ENCODE measurements around the gene PTPRN2. TPM values are rescaled to one million over a fixed set of nuclear protein-coding genes. Genes with fewer than 3 reads are reported as not detected.
"Not testable (repeated sequence)": the region's sequence is repeated elsewhere in the genome, so short reads cannot be mapped to it uniquely, and the experiment has no call there.

The PTPRN2 gene
- total and polyA plus RNA-seq, 8 donors: 12.2 to 49.2 (median 31.8) TPM

DNA sequence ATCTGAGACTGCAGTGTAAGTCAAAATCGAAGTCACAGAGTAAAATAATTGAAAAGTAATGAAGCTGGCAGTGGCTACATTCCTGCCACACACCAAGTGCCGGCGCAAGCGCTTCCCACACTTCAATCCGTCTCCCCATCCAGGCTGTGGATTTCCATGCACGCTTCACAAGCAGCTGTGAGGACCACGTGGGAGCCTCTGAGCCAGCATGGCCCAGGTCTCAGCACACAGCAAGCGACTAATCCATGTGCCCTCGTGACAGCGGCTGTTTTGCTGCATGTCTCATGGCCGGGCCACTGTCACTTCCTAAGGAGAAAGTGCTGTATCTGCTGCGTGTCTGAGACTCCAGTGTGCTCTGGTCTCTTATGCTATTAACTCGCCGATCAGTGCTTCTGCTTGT, 683.9 kb downstream of the PTPRN2 start:
- H3K36me3 ChIP-seq: no peaks in the 10 kb centered on the region
- FAIRE-seq: no peak
- intact Hi-C loops (cut with DNase I): no loop called here
- H3K27ac ChIP-seq: no peak overlapping the region
- no peak for DNase-seq
- no peak overlapping the region for H3K4me3 ChIP-seq
- no peaks in the 10 kb centered on the region for H3K4me1 ChIP-seq
- no peaks in the 10 kb centered on the region for H3K27me3 ChIP-seq
- no peaks in the 10 kb centered on the region for H3K9me3 ChIP-seq
- no peak for ATAC-seq
- TF ChIP-seq, protein P1, sequence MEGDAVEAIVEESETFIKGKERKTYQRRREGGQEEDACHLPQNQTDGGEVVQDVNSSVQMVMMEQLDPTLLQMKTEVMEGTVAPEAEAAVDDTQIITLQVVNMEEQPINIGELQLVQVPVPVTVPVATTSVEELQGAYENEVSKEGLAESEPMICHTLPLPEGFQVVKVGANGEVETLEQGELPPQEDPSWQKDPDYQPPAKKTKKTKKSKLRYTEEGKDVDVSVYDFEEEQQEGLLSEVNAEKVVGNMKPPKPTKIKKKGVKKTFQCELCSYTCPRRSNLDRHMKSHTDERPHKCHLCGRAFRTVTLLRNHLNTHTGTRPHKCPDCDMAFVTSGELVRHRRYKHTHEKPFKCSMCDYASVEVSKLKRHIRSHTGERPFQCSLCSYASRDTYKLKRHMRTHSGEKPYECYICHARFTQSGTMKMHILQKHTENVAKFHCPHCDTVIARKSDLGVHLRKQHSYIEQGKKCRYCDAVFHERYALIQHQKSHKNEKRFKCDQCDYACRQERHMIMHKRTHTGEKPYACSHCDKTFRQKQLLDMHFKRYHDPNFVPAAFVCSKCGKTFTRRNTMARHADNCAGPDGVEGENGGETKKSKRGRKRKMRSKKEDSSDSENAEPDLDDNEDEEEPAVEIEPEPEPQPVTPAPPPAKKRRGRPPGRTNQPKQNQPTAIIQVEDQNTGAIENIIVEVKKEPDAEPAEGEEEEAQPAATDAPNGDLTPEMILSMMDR (IDR thresholded peaks at IDR 0.05): no peak
- WGBS, 2 donors: 64 to 70% methylated on average over 14 of the region's 14 CpGs

DNA sequence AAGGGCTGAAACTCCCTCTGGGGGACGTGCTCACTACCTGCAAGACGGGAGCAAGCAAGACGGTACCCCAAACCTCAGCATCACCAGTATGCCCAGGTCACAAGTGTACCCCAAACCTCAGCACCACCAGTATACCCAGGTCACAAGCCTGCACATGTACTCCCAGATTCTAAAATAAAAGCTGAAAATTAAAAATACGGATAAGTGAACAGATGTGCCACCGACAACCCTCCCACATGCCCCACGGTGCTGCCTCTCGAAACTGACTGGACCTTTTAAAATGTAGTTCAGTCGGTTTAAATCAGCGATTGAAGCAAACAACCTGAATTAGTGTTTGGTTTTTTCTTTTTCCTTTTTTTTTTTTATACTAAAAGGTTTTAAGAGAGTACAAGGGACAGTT, 684.3 kb downstream of the PTPRN2 start:
- DNase-seq: no peak
- Histone ChIP-seq H3K27ac (no peak overlapping the region), H3K27me3 (no peaks in the 10 kb centered on the region), H3K9me3 (no peaks in the 10 kb centered on the region), H3K36me3 (no peaks in the 10 kb centered on the region), H3K4me1 (no peaks in the 10 kb centered on the region), H3K4me3 (no peak overlapping the region)
- no peak for ATAC-seq
- intact Hi-C loops (cut with DNase I): no loop called here
- TF ChIP-seq, protein P1 (IDR thresholded peaks at IDR 0.05): no peak
- WGBS, 2 donors: 84 to 86% methylated on average over 9 of the region's 9 CpGs
- no peak for FAIRE-seq

DNA sequence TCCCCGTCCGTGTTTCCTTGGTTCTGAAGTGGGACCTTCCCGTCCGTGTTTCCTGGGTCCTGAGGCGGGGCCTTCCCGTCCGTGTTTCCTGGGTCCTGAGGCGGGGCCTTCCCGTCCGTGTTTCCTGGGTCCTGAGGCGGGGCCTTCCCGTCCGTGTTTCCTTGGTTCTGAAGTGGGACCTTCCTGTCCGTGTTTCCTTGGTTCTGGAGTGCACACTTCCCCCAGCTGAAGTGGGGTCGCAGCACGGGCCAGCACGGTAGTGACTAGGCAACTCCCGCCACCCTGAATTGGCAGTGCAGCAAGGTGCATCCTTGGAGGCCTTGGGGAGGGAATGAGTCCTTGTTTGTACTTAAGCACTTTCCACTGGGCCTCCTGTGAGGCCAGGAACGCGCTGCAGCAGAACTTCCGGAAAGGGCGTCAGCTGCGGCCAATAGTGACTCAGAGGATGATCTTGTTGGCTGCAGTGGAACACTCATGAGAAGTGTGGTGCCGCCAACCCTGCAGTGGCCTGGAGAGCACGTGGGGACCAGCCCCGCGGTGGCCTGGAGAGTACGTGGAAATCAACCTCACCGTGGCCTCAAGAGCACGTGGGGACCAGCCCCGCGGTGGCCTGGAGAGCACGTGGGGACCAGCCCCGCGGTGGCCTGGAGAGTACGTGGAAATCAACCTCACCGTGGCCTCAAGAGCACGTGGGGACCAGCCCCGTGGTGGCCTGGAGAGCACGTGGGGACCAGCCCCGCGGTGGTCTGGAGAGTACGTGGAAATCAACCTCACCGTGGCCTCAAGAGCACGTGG, 685.6 kb downstream of the PTPRN2 start:
- FAIRE-seq; ATAC-seq; intact Hi-C loops (cut with DNase I): not testable (repeated sequence)

DNA sequence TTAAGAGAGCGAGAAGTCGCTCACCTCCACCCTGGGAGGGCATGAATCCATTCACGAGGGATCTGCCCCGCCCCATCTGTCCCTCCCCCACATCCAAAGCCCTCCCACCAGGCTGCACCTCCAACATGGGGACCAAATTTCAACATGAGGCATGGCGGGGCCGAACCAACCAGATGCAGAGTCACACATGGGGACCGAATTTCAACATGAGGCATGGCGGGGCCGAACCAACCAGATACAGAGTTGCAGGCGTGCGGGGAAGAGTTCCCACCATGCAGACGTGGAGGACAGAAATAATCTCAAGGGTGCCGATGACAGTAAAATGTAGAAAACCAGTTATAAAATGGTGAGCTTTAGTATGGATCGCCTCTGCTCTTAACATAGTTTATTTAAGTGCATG, 686.5 kb downstream of the PTPRN2 start:
- H3K36me3 ChIP-seq: no peaks in the 10 kb centered on the region
- H3K4me3 ChIP-seq: no peak overlapping the region
- H3K9me3 ChIP-seq: no peaks in the 10 kb centered on the region
- TF ChIP-seq, protein P1 (IDR thresholded peaks at IDR 0.05): no peak
- H3K27ac ChIP-seq: no peak overlapping the region
- intact Hi-C loops (cut with DNase I): no loop called here
- no peaks in the 10 kb centered on the region for H3K4me1 ChIP-seq
- WGBS, 2 donors: 90 to 99% methylated on average over 14 of the region's 14 CpGs
- ATAC-seq: no peak
- FAIRE-seq: no peak
- no peak for DNase-seq
- no peaks in the 10 kb centered on the region for H3K27me3 ChIP-seq

More for the DNA sequence above, 685.6 kb downstream of the PTPRN2 start:
- not testable (repeated sequence) for H3K9me3 ChIP-seq, DNase-seq, H3K36me3 ChIP-seq, H3K4me3 ChIP-seq, H3K4me1 ChIP-seq, H3K27me3 ChIP-seq, H3K27ac ChIP-seq
- 93 to 95% methylated on average over 40 to 44 of the region's 45 CpGs for WGBS, 2 donors

DNA sequence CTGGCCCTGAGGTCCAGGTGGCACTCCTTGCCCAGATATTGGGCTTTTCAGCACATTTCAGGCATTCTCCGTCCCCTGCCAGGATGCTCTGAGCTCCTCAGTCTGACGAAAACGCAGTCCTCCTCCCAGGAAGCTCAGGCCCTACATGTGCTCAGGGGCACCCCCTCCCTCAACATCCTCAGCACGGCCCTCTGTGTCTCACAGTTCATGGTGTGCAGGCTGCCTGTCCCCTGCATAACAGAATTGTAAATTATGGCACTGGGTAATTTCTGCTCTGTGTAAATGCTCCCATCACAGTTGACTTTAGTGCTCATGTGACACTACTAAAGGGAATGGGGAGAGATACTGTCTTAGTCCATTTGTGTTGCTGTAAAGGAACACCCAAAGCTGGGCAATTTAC, 687.1 kb downstream of the PTPRN2 start:
- FAIRE-seq (no peak), DNase-seq (no peak), ATAC-seq (no peak)
- Histone ChIP-seq H3K27me3 (no peaks in the 10 kb centered on the region), H3K9me3 (no peaks in the 10 kb centered on the region), H3K27ac (no peak overlapping the region), H3K4me1 (no peaks in the 10 kb centered on the region), H3K4me3 (no peak overlapping the region), H3K36me3 (no peaks in the 10 kb centered on the region)
- 86 to 91% methylated on average over 4 of the region's 4 CpGs for WGBS, 2 donors
- intact Hi-C loops (cut with DNase I): no loop called here
- TF ChIP-seq, protein P1 (IDR thresholded peaks at IDR 0.05): no peak
